ENCODE measurements around the gene CYP2U1. TPM values are rescaled to one million over a fixed set of nuclear protein-coding genes. Genes with fewer than 3 reads are reported as not detected.

The CYP2U1 gene
- 10 to 100 TPM in 1 of 2 donors, 1 to 10 TPM in 1; 8.0 to 13.5 TPM for total RNA-seq

- peak within 1 kb of the TSS; percentile 70 to 74 for H3K27ac ChIP-seq
- H3K4me3 ChIP-seq, result peak within 1 kb of the TSS; percentile 71 to 79
- intact Hi-C loops (cut with DNase I), result loop anchor here (5.0 kb wide), 1 partner anchor 61 kb away; no protein-coding TSS in a partner anchor
- H3K4me1 ChIP-seq (replicated peaks), result no peaks in the 10 kb centered on the region
- H3K27me3 ChIP-seq (replicated peaks; ENCODE audit: insufficient read depth), result no peaks in the 10 kb centered on the region
- DNase-seq (ENCODE audit: low spot score), result peak; percentile 86
- H3K9me3 ChIP-seq, result no peaks in the 10 kb centered on the region
- 2% methylated on average over 74 of the region's 78 CpGs for WGBS
- peak; percentile 63 for TF ChIP-seq POLR2A (IDR thresholded peaks at IDR 0.05)
- peak in 2 of 4 experiments; percentile 32 to 44 for TF ChIP-seq CTCF (IDR thresholded peaks at IDR 0.05)
- peak; percentile 72 for TF ChIP-seq POLR2AphosphoS5 (IDR thresholded peaks at IDR 0.05)
- no peaks in the 10 kb centered on the region for H3K36me3 ChIP-seq
Observed at GRCh38 chr4:107930821-107931774, at the start of gene CYP2U1. TSS of gene CYP2U1 (plus strand) at chr4:107931549. CDS start at chr4:107931644, 95 bp downstream.

- intact Hi-C loops (cut with DNase I), result no loop called here
- peak overlapping the region in 1 of 2 donors; percentile 67 for H3K27ac ChIP-seq
- H3K27me3 ChIP-seq (replicated peaks; ENCODE audit: insufficient read depth), result no peaks in the 10 kb centered on the region
- H3K4me3 ChIP-seq, result no peak overlapping the region
- H3K9me3 ChIP-seq, result no peaks in the 10 kb centered on the region
- TF ChIP-seq CTCF (IDR thresholded peaks at IDR 0.05) (no peak), POLR2A (IDR thresholded peaks at IDR 0.05) (no peak), POLR2AphosphoS5 (IDR thresholded peaks at IDR 0.05) (no peak)
- H3K4me1 ChIP-seq (replicated peaks), result no peaks in the 10 kb centered on the region
- H3K36me3 ChIP-seq, result no peaks in the 10 kb centered on the region
- DNase-seq (ENCODE audit: low spot score), result no peak
Observed at GRCh38 chr4:107885865-107886264, 45.5 kb upstream of the CYP2U1 start.

- H3K9me3 ChIP-seq, result no peaks in the 10 kb centered on the region
- intact Hi-C loops (cut with DNase I), result no loop called here
- WGBS, result 62% methylated on average over 2 of the region's 2 CpGs
- no peak for DNase-seq (ENCODE audit: low spot score)
- H3K4me3 ChIP-seq, result no peak overlapping the region
- no peaks in the 10 kb centered on the region for H3K4me1 ChIP-seq (replicated peaks)
- TF ChIP-seq POLR2A (IDR thresholded peaks at IDR 0.05), result no peak
- no peaks in the 10 kb centered on the region for H3K36me3 ChIP-seq
- no peak overlapping the region for H3K27ac ChIP-seq
- no peaks in the 10 kb centered on the region for H3K27me3 ChIP-seq (replicated peaks; ENCODE audit: insufficient read depth)
Observed at GRCh38 chr4:107888237-107888636, 43.1 kb upstream of the CYP2U1 start.

GRCh38 chr4:107890779-107891178, 40.6 kb upstream of the CYP2U1 start:
- 90% methylated on average over 2 of the region's 2 CpGs for WGBS
- no peaks in the 10 kb centered on the region for H3K9me3 ChIP-seq
- no peak for DNase-seq (ENCODE audit: low spot score)
- H3K27ac ChIP-seq, result no peak overlapping the region
- TF ChIP-seq POLR2A (IDR thresholded peaks at IDR 0.05), result no peak
- no peak for TF ChIP-seq POLR2AphosphoS5 (IDR thresholded peaks at IDR 0.05)
- TF ChIP-seq CTCF (IDR thresholded peaks at IDR 0.05), result no peak
- H3K4me1 ChIP-seq (replicated peaks), result peaks cover 5% of the 10 kb centered on the region
- no peaks in the 10 kb centered on the region for H3K36me3 ChIP-seq
- no peak overlapping the region for H3K4me3 ChIP-seq
- intact Hi-C loops (cut with DNase I), result no loop called here
- H3K27me3 ChIP-seq (replicated peaks; ENCODE audit: insufficient read depth), result no peaks in the 10 kb centered on the region

GRCh38 chr4:107891299-107891698, 40.0 kb upstream of the CYP2U1 start:
- intact Hi-C loops (cut with DNase I), result no loop called here
- H3K4me1 ChIP-seq (replicated peaks), result peaks cover 5% of the 10 kb centered on the region
- TF ChIP-seq POLR2AphosphoS5 (IDR thresholded peaks at IDR 0.05) (no peak), POLR2A (IDR thresholded peaks at IDR 0.05) (no peak), CTCF (IDR thresholded peaks at IDR 0.05) (no peak)
- no peaks in the 10 kb centered on the region for H3K9me3 ChIP-seq
- H3K4me3 ChIP-seq, result no peak overlapping the region
- DNase-seq (ENCODE audit: low spot score), result no peak
- no peak overlapping the region for H3K27ac ChIP-seq
- H3K36me3 ChIP-seq, result no peaks in the 10 kb centered on the region
- H3K27me3 ChIP-seq (replicated peaks; ENCODE audit: insufficient read depth), result no peaks in the 10 kb centered on the region
